ENCODE data around the gene GUCY1A2.
"Not testable (repeated sequence)": the region's sequence is repeated elsewhere in the genome, so short reads cannot be mapped to it uniquely, and the experiment has no call there.

The GUCY1A2 gene

GRCh38 chr11:106937111-106937510 lies 81.2 kb downstream of the GUCY1A2 start:
- no peak for FAIRE-seq

- FAIRE-seq: no peak
Observed at GRCh38 chr11:106925245-106925644, 93.0 kb downstream of the GUCY1A2 start.

- no peak for FAIRE-seq
Observed at GRCh38 chr11:106920899-106921509, 97.3 kb downstream of the GUCY1A2 start.

- no peak for FAIRE-seq
Observed at GRCh38 chr11:106917973-106918372, 100.3 kb downstream of the GUCY1A2 start.

GRCh38 chr11:106914409-106914808 lies 103.9 kb downstream of the GUCY1A2 start:
- FAIRE-seq: peak; percentile 85

- no peak for FAIRE-seq
Observed at GRCh38 chr11:106913141-106913540, 105.1 kb downstream of the GUCY1A2 start.

- no peak for FAIRE-seq
Observed at GRCh38 chr11:106904826-106905225, 113.5 kb downstream of the GUCY1A2 start.

GRCh38 chr11:106889718-106890117 lies 128.6 kb downstream of the GUCY1A2 start:
- FAIRE-seq: no peak

- FAIRE-seq: no peak
Observed at GRCh38 chr11:106888386-106888785, 129.9 kb downstream of the GUCY1A2 start.

GRCh38 chr11:106883693-106884092 lies 134.6 kb downstream of the GUCY1A2 start:
- FAIRE-seq: not testable (repeated sequence)

- FAIRE-seq: no peak
Observed at GRCh38 chr11:106879832-106880546, 138.3 kb downstream of the GUCY1A2 start.

GRCh38 chr11:106879029-106879428 lies 139.2 kb downstream of the GUCY1A2 start:
- FAIRE-seq: no peak

- FAIRE-seq: no peak
Observed at GRCh38 chr11:106875013-106875412, 143.3 kb downstream of the GUCY1A2 start.

- FAIRE-seq: no peak
Observed at GRCh38 chr11:106872246-106872645, 146.0 kb downstream of the GUCY1A2 start.

GRCh38 chr11:106858200-106858599 lies 160.1 kb downstream of the GUCY1A2 start:
- FAIRE-seq: no peak

GRCh38 chr11:106856566-106856965 lies 161.7 kb downstream of the GUCY1A2 start:
- FAIRE-seq: no peak

GRCh38 chr11:106854429-106854828 lies 163.8 kb downstream of the GUCY1A2 start:
- FAIRE-seq: no peak

- FAIRE-seq: no peak
Observed at GRCh38 chr11:106853850-106854401, 164.3 kb downstream of the GUCY1A2 start.

- FAIRE-seq: no peak
Observed at GRCh38 chr11:106852779-106853178, 165.5 kb downstream of the GUCY1A2 start.

GRCh38 chr11:106848526-106848925 lies 169.8 kb downstream of the GUCY1A2 start:
- FAIRE-seq: no peak

- no peak for FAIRE-seq
Observed at GRCh38 chr11:106842134-106842533, 176.1 kb downstream of the GUCY1A2 start.

GRCh38 chr11:106840947-106841346 lies 177.3 kb downstream of the GUCY1A2 start:
- no peak for FAIRE-seq

- no peak for FAIRE-seq
Observed at GRCh38 chr11:106840146-106840545, 178.1 kb downstream of the GUCY1A2 start.

GRCh38 chr11:106834567-106834966 lies 183.7 kb downstream of the GUCY1A2 start:
- no peak for FAIRE-seq
